ENCODE results near the gene UBE4B.

DNA sequence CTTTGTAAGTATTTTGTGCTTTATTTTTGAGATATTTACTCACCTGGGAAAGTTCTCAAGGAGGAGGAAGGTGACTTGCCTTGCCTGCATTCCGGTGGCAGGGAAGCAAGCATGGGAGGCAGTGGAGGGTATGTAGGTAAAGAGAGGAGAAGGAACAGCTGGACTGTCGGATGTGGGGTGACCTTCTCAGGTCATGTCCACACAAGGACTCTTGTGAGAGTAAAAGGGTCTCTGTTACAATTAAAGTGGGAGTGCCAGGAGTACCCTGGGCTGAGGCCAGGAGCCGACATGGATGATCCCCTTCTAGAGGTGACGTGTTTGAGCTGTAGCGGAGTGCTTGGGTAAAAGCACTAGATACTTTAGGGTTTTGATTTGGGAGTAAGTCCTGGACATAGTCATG is 25.0 kb downstream of the UBE4B start:
- TF ChIP-seq HNRNPUL1 (IDR thresholded peaks at IDR 0.05; ENCODE audit: low read length) (no peak), KDM4B (IDR thresholded peaks at IDR 0.05; ENCODE audit: borderline replicate concordance in 2 of 2, low read depth in 1 of 2) (no peak), SMARCC2 (IDR thresholded peaks at IDR 0.05; ENCODE audit: low read depth) (no peak), ARID2 (IDR thresholded peaks at IDR 0.05) (no peak), U2AF2 (optimal IDR thresholded peaks at IDR 0.05; ENCODE audit: low read depth, low read length) (no peak), POLR2G (IDR thresholded peaks at IDR 0.05; ENCODE audit: low read depth, low read length) (no peak), MBD2 (IDR thresholded peaks at IDR 0.05; ENCODE audit: borderline replicate concordance, low read depth) (no peak), CBFB (CRISPR knock-in tag; IDR thresholded peaks at IDR 0.05) (no peak), TAF1 (IDR thresholded peaks at IDR 0.05; ENCODE audit: control insufficient read depth, extremely low read depth, insufficient read depth, low read length, severe bottlenecking) (no peak), ZNF263 (CRISPR knock-in tag; IDR thresholded peaks at IDR 0.05; ENCODE audit: borderline replicate concordance) (no peak), EP300 (IDR thresholded peaks at IDR 0.05; ENCODE audit: low read length) (no peak)
- TF ChIP-seq, protein P1, sequence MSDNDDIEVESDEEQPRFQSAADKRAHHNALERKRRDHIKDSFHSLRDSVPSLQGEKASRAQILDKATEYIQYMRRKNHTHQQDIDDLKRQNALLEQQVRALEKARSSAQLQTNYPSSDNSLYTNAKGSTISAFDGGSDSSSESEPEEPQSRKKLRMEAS (CRISPR knock-in tag; IDR thresholded peaks at IDR 0.05) = no peak
- TF ChIP-seq, protein P2, sequence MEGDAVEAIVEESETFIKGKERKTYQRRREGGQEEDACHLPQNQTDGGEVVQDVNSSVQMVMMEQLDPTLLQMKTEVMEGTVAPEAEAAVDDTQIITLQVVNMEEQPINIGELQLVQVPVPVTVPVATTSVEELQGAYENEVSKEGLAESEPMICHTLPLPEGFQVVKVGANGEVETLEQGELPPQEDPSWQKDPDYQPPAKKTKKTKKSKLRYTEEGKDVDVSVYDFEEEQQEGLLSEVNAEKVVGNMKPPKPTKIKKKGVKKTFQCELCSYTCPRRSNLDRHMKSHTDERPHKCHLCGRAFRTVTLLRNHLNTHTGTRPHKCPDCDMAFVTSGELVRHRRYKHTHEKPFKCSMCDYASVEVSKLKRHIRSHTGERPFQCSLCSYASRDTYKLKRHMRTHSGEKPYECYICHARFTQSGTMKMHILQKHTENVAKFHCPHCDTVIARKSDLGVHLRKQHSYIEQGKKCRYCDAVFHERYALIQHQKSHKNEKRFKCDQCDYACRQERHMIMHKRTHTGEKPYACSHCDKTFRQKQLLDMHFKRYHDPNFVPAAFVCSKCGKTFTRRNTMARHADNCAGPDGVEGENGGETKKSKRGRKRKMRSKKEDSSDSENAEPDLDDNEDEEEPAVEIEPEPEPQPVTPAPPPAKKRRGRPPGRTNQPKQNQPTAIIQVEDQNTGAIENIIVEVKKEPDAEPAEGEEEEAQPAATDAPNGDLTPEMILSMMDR (IDR thresholded peaks at IDR 0.05 in 2 of 3, conservative IDR thresholded peaks at IDR 0.05 in 1 of 3; ENCODE audit: insufficient read depth in 2 of 3, low read depth in 1 of 3, low read length in 3 of 3) = no peak
- TF ChIP-seq, protein P3, sequence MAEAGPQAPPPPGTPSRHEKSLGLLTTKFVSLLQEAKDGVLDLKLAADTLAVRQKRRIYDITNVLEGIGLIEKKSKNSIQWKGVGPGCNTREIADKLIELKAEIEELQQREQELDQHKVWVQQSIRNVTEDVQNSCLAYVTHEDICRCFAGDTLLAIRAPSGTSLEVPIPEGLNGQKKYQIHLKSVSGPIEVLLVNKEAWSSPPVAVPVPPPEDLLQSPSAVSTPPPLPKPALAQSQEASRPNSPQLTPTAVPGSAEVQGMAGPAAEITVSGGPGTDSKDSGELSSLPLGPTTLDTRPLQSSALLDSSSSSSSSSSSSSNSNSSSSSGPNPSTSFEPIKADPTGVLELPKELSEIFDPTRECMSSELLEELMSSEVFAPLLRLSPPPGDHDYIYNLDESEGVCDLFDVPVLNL (CRISPR knock-in tag; IDR thresholded peaks at IDR 0.05; ENCODE audit: low read depth) = no peak

All from K562 (cell line).